COLO668 (cell line): ENCODE results near the gene DRG1.
"Not testable (repeated sequence)": the region's sequence is repeated elsewhere in the genome, so short reads cannot be mapped to it uniquely, and the experiment has no call there.

Source experiments
- DNase-seq: peaks from one replicate; lab custom pipeline; 2025; ENCODE audit not compliant: unreplicated experiment; lab: John Stamatoyannopoulos, UW

Gene DRG1

GRCh38 chr22:31442768-31443489 lies 43.5 kb downstream of the DRG1 start:
- DNase-seq: no peak

- DNase-seq: no peak
Observed at GRCh38 chr22:31443516-31443915, 44.1 kb downstream of the DRG1 start.

- no peak for DNase-seq
Observed at GRCh38 chr22:31445642-31446041, 46.2 kb downstream of the DRG1 start.

DNA sequence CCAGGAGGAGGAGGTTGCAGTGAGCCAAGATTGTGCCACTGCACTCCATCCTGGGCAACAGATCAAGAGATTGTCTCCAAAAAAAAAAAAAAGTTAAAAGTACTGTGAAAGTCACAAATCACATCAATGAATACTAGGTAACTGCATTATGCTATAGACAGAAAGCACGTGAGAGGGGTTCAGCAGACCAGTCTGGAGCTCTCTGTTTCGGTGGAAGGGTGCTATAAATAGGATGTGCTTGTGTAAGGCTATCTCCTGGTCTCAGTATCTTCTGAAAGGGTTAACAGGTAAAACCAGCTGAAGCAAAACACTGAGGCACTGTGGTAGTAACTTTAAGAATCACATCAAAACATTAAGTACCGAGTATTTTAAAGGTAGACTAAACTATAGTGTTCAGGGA lies 46.8 kb downstream of the DRG1 start:
- DNase-seq: no peak

GRCh38 chr22:31446767-31447166 lies 47.4 kb downstream of the DRG1 start:
- DNase-seq: no peak

- no peak for DNase-seq
Observed at GRCh38 chr22:31447337-31447736, 47.9 kb downstream of the DRG1 start.

- no peak for DNase-seq
Observed at GRCh38 chr22:31448382-31448781, 49.0 kb downstream of the DRG1 start.

GRCh38 chr22:31449506-31449905 lies 50.1 kb downstream of the DRG1 start:
- no peak for DNase-seq

DNA sequence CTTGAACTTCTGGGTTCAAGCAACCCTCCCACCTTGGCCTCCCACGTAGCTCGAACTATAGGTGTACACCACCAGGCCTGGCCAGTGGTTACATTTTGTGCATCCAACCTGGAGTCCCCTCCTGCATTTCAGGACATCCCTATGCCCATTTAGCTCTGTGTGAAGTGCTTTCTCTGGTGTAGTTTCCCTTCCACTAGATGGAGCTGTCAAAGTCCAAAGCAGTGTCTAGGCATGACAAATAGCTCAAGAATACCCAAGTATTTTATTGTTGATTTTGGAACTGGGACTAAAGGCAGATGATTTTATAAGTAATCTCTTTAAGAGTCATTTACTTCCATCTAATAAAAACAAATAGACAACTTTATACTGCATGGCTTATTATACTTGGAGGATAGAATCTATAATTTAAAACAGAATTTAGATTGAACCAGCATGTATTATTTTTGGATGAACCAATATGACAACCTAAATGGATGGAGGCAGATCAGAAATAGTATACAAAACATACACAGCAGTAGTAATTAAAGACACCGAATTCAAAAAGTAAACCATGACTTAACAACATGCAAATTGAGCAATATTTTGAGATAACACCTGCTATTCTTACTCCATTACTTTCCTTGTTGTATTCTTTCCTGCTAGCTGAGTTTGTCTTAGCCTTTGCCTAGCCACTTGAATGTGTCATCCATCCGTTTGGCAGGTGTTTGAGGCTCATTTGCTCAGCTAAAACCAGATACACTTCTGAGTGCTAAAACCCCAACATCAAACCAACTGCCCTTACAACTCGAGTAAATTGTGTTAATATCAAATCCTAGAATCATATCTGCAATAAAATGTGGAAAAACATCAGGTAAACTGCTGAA lies 52.5 kb downstream of the DRG1 start:
- no peak for DNase-seq

- no peak for DNase-seq
Observed at GRCh38 chr22:31461699-31462098, 62.3 kb downstream of the DRG1 start.

DNA sequence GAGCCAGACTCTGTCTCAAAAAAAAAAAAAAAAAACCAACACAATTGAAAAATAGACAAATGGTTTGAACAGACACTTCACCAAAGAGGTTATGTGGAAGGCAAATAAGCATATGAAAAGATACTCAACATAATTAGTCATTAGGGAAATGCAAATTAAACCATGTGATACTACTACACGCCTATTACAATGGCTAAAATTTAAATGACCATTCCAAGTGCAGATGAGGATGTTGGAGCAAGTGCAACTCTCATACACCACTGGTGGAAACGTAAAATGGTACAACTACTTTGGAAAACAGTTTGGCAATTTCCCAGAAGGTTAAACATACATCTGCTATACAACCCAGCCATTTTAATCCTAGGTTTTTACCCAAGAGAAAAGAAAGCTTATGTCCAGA lies 65.9 kb downstream of the DRG1 start:
- no peak for DNase-seq

DNA sequence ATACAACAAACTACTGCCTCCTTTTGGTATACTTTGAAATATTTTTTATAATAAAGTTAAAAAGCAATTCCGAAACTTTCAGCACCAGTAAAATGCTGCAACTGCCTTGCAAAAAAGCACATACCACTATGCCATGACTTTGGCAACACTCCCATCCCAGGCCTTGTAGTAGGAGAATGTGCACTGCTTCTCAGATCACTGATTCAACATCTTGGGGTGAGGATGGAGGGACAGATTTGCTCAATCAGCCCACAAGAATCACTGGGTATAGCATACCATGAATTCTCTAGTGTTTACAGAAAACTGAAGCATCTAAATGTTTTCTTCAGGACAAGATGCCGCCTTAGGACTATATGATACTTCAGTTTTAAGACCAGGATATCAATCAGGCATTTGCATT lies 75.3 kb downstream of the DRG1 start:
- DNase-seq: no peak

GRCh38 chr22:31475800-31476199 lies 76.4 kb downstream of the DRG1 start:
- no peak for DNase-seq

GRCh38 chr22:31477329-31477728 lies 77.9 kb downstream of the DRG1 start:
- no peak for DNase-seq

- DNase-seq: no peak
Observed at GRCh38 chr22:31481129-31481528, 81.7 kb downstream of the DRG1 start.

DNA sequence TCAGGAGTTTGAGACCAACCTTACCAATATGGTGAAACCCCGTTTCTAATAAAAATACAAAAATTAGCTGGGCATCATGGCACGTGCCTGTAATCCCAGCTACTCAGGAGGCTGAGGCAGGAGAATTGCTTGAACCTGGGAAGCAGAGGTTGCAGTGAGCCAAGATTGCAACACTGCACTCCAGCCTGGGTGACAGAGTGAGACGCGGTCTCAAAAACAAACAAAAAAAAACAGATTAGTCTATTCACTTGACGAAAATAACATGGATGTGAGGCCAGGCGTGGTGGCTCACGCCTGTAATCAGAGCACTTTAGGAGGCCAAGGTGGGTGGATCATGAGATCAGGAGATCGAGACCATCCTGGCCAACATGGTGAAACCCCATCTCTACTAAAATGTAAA lies 83.1 kb downstream of the DRG1 start:
- DNase-seq: not testable (repeated sequence)
